ENCODE measurements around the gene LSAMP.

GRCh38 chr3:115758076-115758763, 687.1 kb downstream of the LSAMP start:
- TF ChIP-seq, protein P1, sequence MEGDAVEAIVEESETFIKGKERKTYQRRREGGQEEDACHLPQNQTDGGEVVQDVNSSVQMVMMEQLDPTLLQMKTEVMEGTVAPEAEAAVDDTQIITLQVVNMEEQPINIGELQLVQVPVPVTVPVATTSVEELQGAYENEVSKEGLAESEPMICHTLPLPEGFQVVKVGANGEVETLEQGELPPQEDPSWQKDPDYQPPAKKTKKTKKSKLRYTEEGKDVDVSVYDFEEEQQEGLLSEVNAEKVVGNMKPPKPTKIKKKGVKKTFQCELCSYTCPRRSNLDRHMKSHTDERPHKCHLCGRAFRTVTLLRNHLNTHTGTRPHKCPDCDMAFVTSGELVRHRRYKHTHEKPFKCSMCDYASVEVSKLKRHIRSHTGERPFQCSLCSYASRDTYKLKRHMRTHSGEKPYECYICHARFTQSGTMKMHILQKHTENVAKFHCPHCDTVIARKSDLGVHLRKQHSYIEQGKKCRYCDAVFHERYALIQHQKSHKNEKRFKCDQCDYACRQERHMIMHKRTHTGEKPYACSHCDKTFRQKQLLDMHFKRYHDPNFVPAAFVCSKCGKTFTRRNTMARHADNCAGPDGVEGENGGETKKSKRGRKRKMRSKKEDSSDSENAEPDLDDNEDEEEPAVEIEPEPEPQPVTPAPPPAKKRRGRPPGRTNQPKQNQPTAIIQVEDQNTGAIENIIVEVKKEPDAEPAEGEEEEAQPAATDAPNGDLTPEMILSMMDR (conservative IDR thresholded peaks at IDR 0.05): no peak
- no peak for TF ChIP-seq EZH2 (IDR thresholded peaks at IDR 0.05; ENCODE audit: low read depth)

All from PC-9 (cell line).